ENCODE measurements around the gene RSPH1.

DNA sequence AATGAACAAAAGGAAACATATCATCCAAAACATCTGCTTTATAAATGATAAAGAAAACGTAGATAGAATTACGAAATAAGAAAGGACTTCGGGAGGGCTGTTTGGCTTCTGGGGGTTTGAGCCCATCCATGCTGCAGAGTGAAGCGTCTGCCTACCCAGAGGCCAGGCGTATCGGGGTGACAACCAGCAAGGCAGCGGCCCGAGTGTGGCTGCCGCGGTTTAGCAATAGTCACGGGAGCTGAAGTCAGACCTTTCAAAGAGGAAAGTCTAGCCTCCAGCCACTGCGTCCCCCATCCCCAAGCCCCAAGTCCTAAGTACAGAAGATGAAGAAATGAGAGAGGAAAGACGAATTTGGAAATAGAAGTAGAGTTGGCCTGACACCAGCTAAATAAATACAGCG, 26.2 kb upstream of the RSPH1 start:
- TF ChIP-seq, protein P1, sequence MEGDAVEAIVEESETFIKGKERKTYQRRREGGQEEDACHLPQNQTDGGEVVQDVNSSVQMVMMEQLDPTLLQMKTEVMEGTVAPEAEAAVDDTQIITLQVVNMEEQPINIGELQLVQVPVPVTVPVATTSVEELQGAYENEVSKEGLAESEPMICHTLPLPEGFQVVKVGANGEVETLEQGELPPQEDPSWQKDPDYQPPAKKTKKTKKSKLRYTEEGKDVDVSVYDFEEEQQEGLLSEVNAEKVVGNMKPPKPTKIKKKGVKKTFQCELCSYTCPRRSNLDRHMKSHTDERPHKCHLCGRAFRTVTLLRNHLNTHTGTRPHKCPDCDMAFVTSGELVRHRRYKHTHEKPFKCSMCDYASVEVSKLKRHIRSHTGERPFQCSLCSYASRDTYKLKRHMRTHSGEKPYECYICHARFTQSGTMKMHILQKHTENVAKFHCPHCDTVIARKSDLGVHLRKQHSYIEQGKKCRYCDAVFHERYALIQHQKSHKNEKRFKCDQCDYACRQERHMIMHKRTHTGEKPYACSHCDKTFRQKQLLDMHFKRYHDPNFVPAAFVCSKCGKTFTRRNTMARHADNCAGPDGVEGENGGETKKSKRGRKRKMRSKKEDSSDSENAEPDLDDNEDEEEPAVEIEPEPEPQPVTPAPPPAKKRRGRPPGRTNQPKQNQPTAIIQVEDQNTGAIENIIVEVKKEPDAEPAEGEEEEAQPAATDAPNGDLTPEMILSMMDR (IDR thresholded peaks at IDR 0.05): no peak
- TF ChIP-seq POLR2A (IDR thresholded peaks at IDR 0.05): no peak
